ENCODE measurements around the gene SIGLEC8. TPM values are rescaled to one million over a fixed set of nuclear protein-coding genes. Genes with fewer than 3 reads are reported as not detected.

Gene SIGLEC8
- total RNA-seq, 2 experiments from 2014 or later = not detected

- Histone ChIP-seq H3K9me2 (ENCODE audit: insufficient read depth, low read length) (no peaks in the 10 kb centered on the region), H4K20me1 (ENCODE audit: insufficient read depth, low read length) (no peaks in the 10 kb centered on the region), H3K27ac (ENCODE audit: low read depth, low read length, poor library complexity, severe bottlenecking) (no peak overlapping the region), H3K9me3 (ENCODE audit: low read length) (no peaks in the 10 kb centered on the region), H2AFZ (ENCODE audit: low read length) (no peak overlapping the region), H3K79me2 (ENCODE audit: insufficient read depth, low read depth, low read length) (no peaks in the 10 kb centered on the region), H3K4me1 (ENCODE audit: insufficient read depth, low read length, poor library complexity, severe bottlenecking) (no peaks in the 10 kb centered on the region), H3K4me2 (ENCODE audit: low read length) (no peak overlapping the region), H3K4me3 (ENCODE audit: low read depth, low read length, poor library complexity, severe bottlenecking) (no peak overlapping the region), H3K36me3 (ENCODE audit: insufficient read depth, low read length) (no peaks in the 10 kb centered on the region)
- ChIA-PET CTCF (ENCODE audit: unreplicated experiment) (no interaction called here), POLR2A (no interaction called here)
- intact Hi-C loops (cut with micrococcal nuclease; ENCODE audit: unreplicated experiment) = no loop called here
- BruUV-seq (replicated peaks) = no TSS peak
- no peak for DNase-seq (ENCODE audit: low spot score)
- TF ChIP-seq CTCF (conservative IDR thresholded peaks at IDR 0.05; ENCODE audit: low read length) (no peak), EZH2phosphoT487 (IDR thresholded peaks at IDR 0.05; ENCODE audit: borderline replicate concordance, low read depth, low read length) (no peak)
Measured at GRCh38 chr19:51493776-51494175, 35.5 kb upstream of the SIGLEC8 start.

GRCh38 chr19:51491586-51491985, 33.3 kb upstream of the SIGLEC8 start:
- H3K27ac ChIP-seq (ENCODE audit: low read depth, low read length, poor library complexity, severe bottlenecking) = no peak overlapping the region
- H3K9me3 ChIP-seq (ENCODE audit: low read length) = no peaks in the 10 kb centered on the region
- intact Hi-C loops (cut with micrococcal nuclease; ENCODE audit: unreplicated experiment) = no loop called here
- no peaks in the 10 kb centered on the region for H3K36me3 ChIP-seq (ENCODE audit: insufficient read depth, low read length)
- H3K4me3 ChIP-seq (ENCODE audit: low read depth, low read length, poor library complexity, severe bottlenecking) = no peak overlapping the region
- no peak for DNase-seq (ENCODE audit: low spot score)
- no peaks in the 10 kb centered on the region for H3K9me2 ChIP-seq (ENCODE audit: insufficient read depth, low read length)
- no peaks in the 10 kb centered on the region for H3K4me1 ChIP-seq (ENCODE audit: insufficient read depth, low read length, poor library complexity, severe bottlenecking)
- ChIA-PET POLR2A (no interaction called here), CTCF (ENCODE audit: unreplicated experiment) (no interaction called here)
- H2AFZ ChIP-seq (ENCODE audit: low read length) = no peak overlapping the region
- H3K4me2 ChIP-seq (ENCODE audit: low read length) = no peak overlapping the region
- TF ChIP-seq CTCF (conservative IDR thresholded peaks at IDR 0.05; ENCODE audit: low read length) = no peak
- no peak for TF ChIP-seq EZH2phosphoT487 (IDR thresholded peaks at IDR 0.05; ENCODE audit: borderline replicate concordance, low read depth, low read length)
- BruUV-seq (replicated peaks) = no TSS peak
- H4K20me1 ChIP-seq (ENCODE audit: insufficient read depth, low read length) = no peaks in the 10 kb centered on the region
- no peaks in the 10 kb centered on the region for H3K79me2 ChIP-seq (ENCODE audit: insufficient read depth, low read depth, low read length)

GRCh38 chr19:51490676-51491075, 32.4 kb upstream of the SIGLEC8 start:
- Histone ChIP-seq H3K79me2 (ENCODE audit: insufficient read depth, low read depth, low read length) (no peaks in the 10 kb centered on the region), H3K9me3 (ENCODE audit: low read length) (no peaks in the 10 kb centered on the region), H2AFZ (ENCODE audit: low read length) (no peak overlapping the region), H3K9me2 (ENCODE audit: insufficient read depth, low read length) (no peaks in the 10 kb centered on the region), H3K4me1 (ENCODE audit: insufficient read depth, low read length, poor library complexity, severe bottlenecking) (no peaks in the 10 kb centered on the region), H4K20me1 (ENCODE audit: insufficient read depth, low read length) (no peaks in the 10 kb centered on the region), H3K4me3 (ENCODE audit: low read depth, low read length, poor library complexity, severe bottlenecking) (no peak overlapping the region), H3K4me2 (ENCODE audit: low read length) (no peak overlapping the region), H3K27ac (ENCODE audit: low read depth, low read length, poor library complexity, severe bottlenecking) (no peak overlapping the region), H3K36me3 (ENCODE audit: insufficient read depth, low read length) (no peaks in the 10 kb centered on the region)
- ChIA-PET CTCF (ENCODE audit: unreplicated experiment) (no interaction called here), POLR2A (no interaction called here)
- BruUV-seq (replicated peaks) = no TSS peak
- intact Hi-C loops (cut with micrococcal nuclease; ENCODE audit: unreplicated experiment) = no loop called here
- no peak for DNase-seq (ENCODE audit: low spot score)
- TF ChIP-seq EZH2phosphoT487 (IDR thresholded peaks at IDR 0.05; ENCODE audit: borderline replicate concordance, low read depth, low read length) (no peak), CTCF (conservative IDR thresholded peaks at IDR 0.05; ENCODE audit: low read length) (no peak)
